ENCODE measurements around the gene TEC.
A peak's percentile ranks its signal among the peaks of the same experiment; 100 is the strongest.

The TEC gene

DNA sequence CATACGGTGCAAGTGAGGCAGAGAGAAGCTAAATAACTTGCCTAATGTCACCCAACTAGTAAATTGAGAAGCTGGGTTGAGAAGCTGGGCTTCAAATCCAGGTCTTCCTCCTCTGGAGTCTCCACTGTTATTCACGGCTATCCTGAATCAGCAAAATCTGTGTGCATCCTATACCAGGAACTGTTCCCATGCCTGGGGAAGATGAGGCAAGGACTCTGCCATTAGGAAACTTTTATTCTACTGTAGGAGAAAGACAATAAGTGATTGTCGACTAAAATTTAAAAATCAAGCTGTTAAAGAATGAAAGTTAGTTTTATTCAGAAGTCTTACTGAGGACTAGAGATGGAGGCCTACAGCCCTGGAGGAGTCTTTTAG lies 872 bp upstream of the TEC start:
- peak overlapping the region; percentile 75 to 76 for H3K4me3 ChIP-seq (ENCODE audit: low read depth in 1 of 2, low read length in 2 of 2)
- peaks cover 12 to 28% of the 10 kb centered on the region in 2 donors for H3K4me1 ChIP-seq (ENCODE audit: control insufficient read depth in 1 of 2, insufficient read depth in 2 of 2, low read length in 2 of 2)
- no peaks in the 10 kb centered on the region for H3K36me3 ChIP-seq (ENCODE audit: control insufficient read depth in 1 of 2, insufficient read depth in 2 of 2, low read length in 2 of 2)
- H3K9me3 ChIP-seq (ENCODE audit: control insufficient read depth in 1 of 2, low read length in 2 of 2), result no peaks in the 10 kb centered on the region
- H3K9ac ChIP-seq (ENCODE audit: low read depth in 1 of 2, low read length in 2 of 2), result peak overlapping the region in 1 of 2 donors; percentile 68
- H3K27me3 ChIP-seq (ENCODE audit: control insufficient read depth in 1 of 2, insufficient read depth in 2 of 2, low read length in 2 of 2), result no peaks in the 10 kb centered on the region
- H3K27ac ChIP-seq (ENCODE audit: low read depth, low read length), result no peak overlapping the region

DNA sequence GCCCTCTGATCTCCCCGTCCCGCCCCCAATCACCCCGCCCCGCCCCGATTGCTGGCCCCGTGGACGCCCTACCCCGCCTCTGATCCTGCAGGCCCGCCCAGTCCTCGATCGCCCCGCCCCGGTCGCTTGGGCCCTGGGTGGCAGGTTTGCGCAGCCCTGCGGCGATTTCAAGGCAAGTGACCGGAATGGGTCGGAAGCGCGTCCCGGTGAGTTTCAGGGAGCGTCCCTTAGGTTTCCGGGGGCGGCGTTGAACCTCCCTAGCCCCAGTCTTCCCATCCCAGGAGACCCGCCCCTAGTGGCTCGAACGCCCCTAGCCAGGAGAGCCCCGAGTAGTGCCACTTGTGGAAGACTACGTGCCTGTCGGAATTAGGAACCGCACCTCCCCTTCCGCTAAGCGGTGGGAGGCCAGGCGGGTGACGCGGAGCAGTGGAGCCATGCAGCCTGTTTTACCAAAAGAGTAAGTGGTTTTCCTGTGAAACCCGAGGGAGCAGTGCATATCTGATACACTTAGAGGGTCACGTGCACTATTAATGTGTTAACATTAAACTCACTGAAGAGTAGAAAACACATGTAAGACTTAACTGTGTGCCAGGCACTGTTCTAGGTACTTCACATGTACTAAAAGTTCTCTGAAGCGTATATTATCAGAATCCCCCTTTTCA lies 354 bp upstream of the TEC start:
- H3K36me3 ChIP-seq (ENCODE audit: control insufficient read depth in 1 of 2, insufficient read depth in 2 of 2, low read length in 2 of 2), result no peaks in the 10 kb centered on the region
- H3K9ac ChIP-seq (ENCODE audit: low read depth in 1 of 2, low read length in 2 of 2), result peak overlapping the region; percentile 61 to 68
- no peaks in the 10 kb centered on the region for H3K27me3 ChIP-seq (ENCODE audit: control insufficient read depth in 1 of 2, insufficient read depth in 2 of 2, low read length in 2 of 2)
- no peaks in the 10 kb centered on the region for H3K9me3 ChIP-seq (ENCODE audit: control insufficient read depth in 1 of 2, low read length in 2 of 2)
- peak overlapping the region; percentile 75 to 92 for H3K4me3 ChIP-seq (ENCODE audit: low read depth in 1 of 2, low read length in 2 of 2)
- H3K27ac ChIP-seq (ENCODE audit: low read depth, low read length), result peak overlapping the region; percentile 81
- H3K4me1 ChIP-seq (ENCODE audit: control insufficient read depth in 1 of 2, insufficient read depth in 2 of 2, low read length in 2 of 2), result peaks cover 12 to 26% of the 10 kb centered on the region in 2 donors

GRCh38 chr4:48267574-48267973 lies 2.1 kb downstream of the TEC start:
- Histone ChIP-seq H3K27ac (ENCODE audit: low read depth, low read length) (no peak overlapping the region), H3K4me3 (ENCODE audit: low read depth in 1 of 2, low read length in 2 of 2) (no peak overlapping the region)

GRCh38 chr4:48266781-48267180 lies 2.9 kb downstream of the TEC start:
- peaks cover 12 to 25% of the 10 kb centered on the region in 2 donors for H3K4me1 ChIP-seq (ENCODE audit: control insufficient read depth in 1 of 2, insufficient read depth in 2 of 2, low read length in 2 of 2)
- no peaks in the 10 kb centered on the region for H3K27me3 ChIP-seq (ENCODE audit: control insufficient read depth in 1 of 2, insufficient read depth in 2 of 2, low read length in 2 of 2)
- H3K4me3 ChIP-seq (ENCODE audit: low read depth in 1 of 2, low read length in 2 of 2), result no peak overlapping the region
- no peaks in the 10 kb centered on the region for H3K36me3 ChIP-seq (ENCODE audit: control insufficient read depth in 1 of 2, insufficient read depth in 2 of 2, low read length in 2 of 2)
- H3K9ac ChIP-seq (ENCODE audit: low read depth in 1 of 2, low read length in 2 of 2), result no peak overlapping the region
- H3K9me3 ChIP-seq (ENCODE audit: control insufficient read depth in 1 of 2, low read length in 2 of 2), result no peaks in the 10 kb centered on the region
- H3K27ac ChIP-seq (ENCODE audit: low read depth, low read length), result no peak overlapping the region

More at GRCh38 chr4:48267574-48267973, 2.1 kb downstream of the TEC start:
- Histone ChIP-seq H3K9ac (ENCODE audit: low read depth in 1 of 2, low read length in 2 of 2) (no peak overlapping the region), H3K4me1 (ENCODE audit: control insufficient read depth in 1 of 2, insufficient read depth in 2 of 2, low read length in 2 of 2) (peaks cover 12 to 25% of the 10 kb centered on the region in 2 donors), H3K9me3 (ENCODE audit: control insufficient read depth in 1 of 2, low read length in 2 of 2) (no peaks in the 10 kb centered on the region), H3K36me3 (ENCODE audit: control insufficient read depth in 1 of 2, insufficient read depth in 2 of 2, low read length in 2 of 2) (no peaks in the 10 kb centered on the region), H3K27me3 (ENCODE audit: control insufficient read depth in 1 of 2, insufficient read depth in 2 of 2, low read length in 2 of 2) (no peaks in the 10 kb centered on the region)

GRCh38 chr4:48262926-48263325 lies 6.7 kb downstream of the TEC start:
- Histone ChIP-seq H3K4me3 (ENCODE audit: low read depth in 1 of 2, low read length in 2 of 2) (no peak overlapping the region), H3K4me1 (ENCODE audit: control insufficient read depth in 1 of 2, insufficient read depth in 2 of 2, low read length in 2 of 2) (peaks cover 0 to 8% of the 10 kb centered on the region in 2 donors), H3K27ac (ENCODE audit: low read depth, low read length) (no peak overlapping the region), H3K9me3 (ENCODE audit: control insufficient read depth in 1 of 2, low read length in 2 of 2) (no peaks in the 10 kb centered on the region), H3K9ac (ENCODE audit: low read depth in 1 of 2, low read length in 2 of 2) (no peak overlapping the region), H3K27me3 (ENCODE audit: control insufficient read depth in 1 of 2, insufficient read depth in 2 of 2, low read length in 2 of 2) (no peaks in the 10 kb centered on the region), H3K36me3 (ENCODE audit: control insufficient read depth in 1 of 2, insufficient read depth in 2 of 2, low read length in 2 of 2) (no peaks in the 10 kb centered on the region)

DNA sequence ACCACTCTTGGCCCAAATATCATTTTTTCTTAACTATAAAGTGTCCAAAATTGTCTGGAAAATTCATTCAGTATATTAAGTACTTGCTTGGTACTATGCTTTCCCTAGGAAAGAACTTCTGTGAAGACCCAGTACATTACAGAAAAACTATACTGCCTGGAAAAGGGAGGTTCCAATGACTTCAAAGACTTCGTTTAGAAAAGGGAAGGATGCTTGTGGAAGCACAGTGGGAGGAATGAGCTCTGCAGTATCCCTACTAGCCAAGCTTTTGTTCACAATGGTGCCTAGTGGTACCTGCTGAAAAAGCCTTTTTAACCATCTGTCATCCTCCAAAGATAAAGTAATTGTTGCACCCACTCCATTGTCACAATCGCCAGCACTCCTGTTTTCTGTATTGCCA lies 7.2 kb downstream of the TEC start:
- no peak overlapping the region for H3K4me3 ChIP-seq (ENCODE audit: low read depth in 1 of 2, low read length in 2 of 2)
- no peaks in the 10 kb centered on the region for H3K27me3 ChIP-seq (ENCODE audit: control insufficient read depth in 1 of 2, insufficient read depth in 2 of 2, low read length in 2 of 2)
- no peak overlapping the region for H3K9ac ChIP-seq (ENCODE audit: low read depth in 1 of 2, low read length in 2 of 2)
- H3K36me3 ChIP-seq (ENCODE audit: control insufficient read depth in 1 of 2, insufficient read depth in 2 of 2, low read length in 2 of 2), result no peaks in the 10 kb centered on the region
- H3K27ac ChIP-seq (ENCODE audit: low read depth, low read length), result no peak overlapping the region
- peaks cover 0 to 4% of the 10 kb centered on the region in 2 donors for H3K4me1 ChIP-seq (ENCODE audit: control insufficient read depth in 1 of 2, insufficient read depth in 2 of 2, low read length in 2 of 2)
- H3K9me3 ChIP-seq (ENCODE audit: control insufficient read depth in 1 of 2, low read length in 2 of 2), result no peaks in the 10 kb centered on the region

DNA sequence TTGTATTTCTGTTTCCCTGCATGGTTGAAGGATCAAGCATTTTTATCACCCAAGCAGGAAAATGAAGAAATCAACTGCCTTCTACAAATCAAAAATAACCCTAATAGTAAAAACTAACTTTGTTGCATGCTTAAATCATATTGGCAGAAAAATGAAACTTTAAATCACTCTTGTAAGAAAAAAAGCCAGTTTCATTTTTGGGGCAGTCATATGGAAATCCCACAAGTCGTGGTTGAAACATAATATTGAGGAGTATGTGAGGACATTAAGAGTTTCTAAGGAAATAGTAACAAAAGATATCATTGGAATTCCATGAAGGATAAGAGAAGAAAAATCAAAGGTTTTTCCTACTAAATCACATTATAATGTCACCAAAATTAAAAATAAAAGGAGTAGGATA lies 8.4 kb downstream of the TEC start:
- no peaks in the 10 kb centered on the region for H3K27me3 ChIP-seq (ENCODE audit: control insufficient read depth in 1 of 2, insufficient read depth in 2 of 2, low read length in 2 of 2)
- H3K4me1 ChIP-seq (ENCODE audit: control insufficient read depth in 1 of 2, insufficient read depth in 2 of 2, low read length in 2 of 2), result peaks cover 0 to 4% of the 10 kb centered on the region in 2 donors
- H3K9ac ChIP-seq (ENCODE audit: low read depth in 1 of 2, low read length in 2 of 2), result no peak overlapping the region
- H3K4me3 ChIP-seq (ENCODE audit: low read depth in 1 of 2, low read length in 2 of 2), result no peak overlapping the region
- no peaks in the 10 kb centered on the region for H3K36me3 ChIP-seq (ENCODE audit: control insufficient read depth in 1 of 2, insufficient read depth in 2 of 2, low read length in 2 of 2)
- no peaks in the 10 kb centered on the region for H3K9me3 ChIP-seq (ENCODE audit: control insufficient read depth in 1 of 2, low read length in 2 of 2)
- no peak overlapping the region for H3K27ac ChIP-seq (ENCODE audit: low read depth, low read length)

- no peaks in the 10 kb centered on the region for H3K36me3 ChIP-seq (ENCODE audit: control insufficient read depth in 1 of 2, insufficient read depth in 2 of 2, low read length in 2 of 2)
- no peaks in the 10 kb centered on the region for H3K9me3 ChIP-seq (ENCODE audit: control insufficient read depth in 1 of 2, low read length in 2 of 2)
- peaks cover 4 to 9% of the 10 kb centered on the region in 2 donors for H3K4me1 ChIP-seq (ENCODE audit: control insufficient read depth in 1 of 2, insufficient read depth in 2 of 2, low read length in 2 of 2)
- H3K9ac ChIP-seq (ENCODE audit: low read depth in 1 of 2, low read length in 2 of 2), result no peak overlapping the region
- no peak overlapping the region for H3K27ac ChIP-seq (ENCODE audit: low read depth, low read length)
- no peak overlapping the region for H3K4me3 ChIP-seq (ENCODE audit: low read depth in 1 of 2, low read length in 2 of 2)
- H3K27me3 ChIP-seq (ENCODE audit: control insufficient read depth in 1 of 2, insufficient read depth in 2 of 2, low read length in 2 of 2), result no peaks in the 10 kb centered on the region
Measured at GRCh38 chr4:48259748-48260147, 9.9 kb downstream of the TEC start.

DNA sequence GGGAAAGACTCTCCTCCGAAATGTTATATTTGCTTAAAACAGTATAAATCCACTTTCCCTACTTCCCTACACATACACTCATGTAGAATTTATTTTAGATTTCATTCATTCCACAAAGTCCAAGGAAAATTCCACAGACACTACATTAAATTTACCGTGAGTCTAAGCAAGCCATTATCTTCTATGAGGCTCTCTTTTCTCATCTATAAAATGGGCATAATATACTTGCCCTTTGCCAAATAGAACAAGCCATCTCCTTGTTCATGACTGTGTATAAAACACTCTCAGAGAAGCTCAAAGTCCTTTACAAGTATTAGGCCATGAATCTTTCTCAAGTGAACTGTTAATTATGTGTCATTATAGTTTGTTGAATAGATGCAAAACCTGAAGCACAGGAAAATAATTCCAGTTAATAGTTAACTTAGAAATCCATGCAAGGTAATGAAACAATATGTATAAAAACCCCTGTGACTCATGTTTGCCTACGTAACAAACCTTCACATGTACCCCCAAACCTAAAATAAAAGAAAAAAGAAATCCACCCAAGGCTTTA lies 10.7 kb downstream of the TEC start:
- Histone ChIP-seq H3K27ac (ENCODE audit: low read depth, low read length) (no peak overlapping the region), H3K4me3 (ENCODE audit: low read depth in 1 of 2, low read length in 2 of 2) (no peak overlapping the region), H3K27me3 (ENCODE audit: control insufficient read depth in 1 of 2, insufficient read depth in 2 of 2, low read length in 2 of 2) (no peaks in the 10 kb centered on the region), H3K36me3 (ENCODE audit: control insufficient read depth in 1 of 2, insufficient read depth in 2 of 2, low read length in 2 of 2) (no peaks in the 10 kb centered on the region), H3K9me3 (ENCODE audit: control insufficient read depth in 1 of 2, low read length in 2 of 2) (no peaks in the 10 kb centered on the region), H3K4me1 (ENCODE audit: control insufficient read depth in 1 of 2, insufficient read depth in 2 of 2, low read length in 2 of 2) (peaks cover 4 to 16% of the 10 kb centered on the region in 2 donors), H3K9ac (ENCODE audit: low read depth in 1 of 2, low read length in 2 of 2) (no peak overlapping the region)

DNA sequence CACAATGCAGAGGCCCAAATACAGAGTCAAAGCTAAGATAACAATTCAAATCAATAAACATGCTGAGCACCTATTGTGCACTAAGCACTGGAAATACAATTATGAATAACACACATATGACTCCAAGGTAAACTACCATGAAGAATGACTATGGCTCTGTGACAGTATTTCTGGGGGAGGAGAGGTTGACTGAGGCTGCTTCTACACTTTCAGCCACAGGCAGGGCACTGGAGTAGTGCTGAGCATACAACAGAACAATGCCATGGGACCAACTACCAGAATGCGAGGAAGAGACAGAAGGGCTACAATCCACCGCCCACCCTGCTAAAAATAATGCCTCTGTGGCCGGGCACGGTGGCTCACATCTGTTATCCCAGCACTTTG lies 13.7 kb downstream of the TEC start:
- H3K27me3 ChIP-seq (ENCODE audit: control insufficient read depth in 1 of 2, insufficient read depth in 2 of 2, low read length in 2 of 2), result no peaks in the 10 kb centered on the region
- no peak overlapping the region for H3K27ac ChIP-seq (ENCODE audit: low read depth, low read length)
- no peaks in the 10 kb centered on the region for H3K36me3 ChIP-seq (ENCODE audit: control insufficient read depth in 1 of 2, insufficient read depth in 2 of 2, low read length in 2 of 2)
- H3K9ac ChIP-seq (ENCODE audit: low read depth in 1 of 2, low read length in 2 of 2), result no peak overlapping the region
- H3K9me3 ChIP-seq (ENCODE audit: control insufficient read depth in 1 of 2, low read length in 2 of 2), result no peaks in the 10 kb centered on the region
- peaks cover 4 to 18% of the 10 kb centered on the region in 2 donors for H3K4me1 ChIP-seq (ENCODE audit: control insufficient read depth in 1 of 2, insufficient read depth in 2 of 2, low read length in 2 of 2)
- H3K4me3 ChIP-seq (ENCODE audit: low read depth in 1 of 2, low read length in 2 of 2), result no peak overlapping the region

Measured in duodenal mucosa (tissue), 2 donors.